Activated T-cell treated with anti-CD3 and anti-CD28 coated beads, Interleukin-2, amount 50 U/mL, for 72 hours (primary cell): ENCODE data around the gene ZNF787. TPM values are rescaled to one million over a fixed set of nuclear protein-coding genes. Genes with fewer than 3 reads are reported as not detected.
"Not testable (repeated sequence)": the region's sequence is repeated elsewhere in the genome, so short reads cannot be mapped to it uniquely, and the experiment has no call there.

Experiments used
- ATAC-seq, 2 donors: fragments of 150-1000 bp; cut with Tn5 transposase; replicated peaks in 1 of 2; 2 replicates each; pipeline ENCODE4 v1.10.0; 2021; ENCODE audit warnings: moderate library complexity in 2 of 2, mild to moderate bottlenecking in 1 of 2
- DNase-seq, 2 donors: peaks; one replicate each; pipeline ENCODE4 v3.0.0; 2021 to 2022; ENCODE audit warnings: mixed read lengths in 1 of 2
- H3K27ac Mint-ChIP-seq: one replicate; pipeline ENCODE4 v1.8.0; 2022; ENCODE audit warnings: mild to moderate bottlenecking, moderate library complexity, mixed read lengths
- H3K27me3 Mint-ChIP-seq: one replicate; pipeline ENCODE4 v1.8.0; 2022; ENCODE audit warnings: low read depth, mixed read lengths
- H3K36me3 Mint-ChIP-seq, 2 donors: one replicate each; pipeline ENCODE4 v1.8.0; 2022; ENCODE audit warnings: mixed read lengths in 2 of 2, mild to moderate bottlenecking in 1 of 2; ENCODE audit not compliant: insufficient read depth in 2 of 2
- H3K4me1 Mint-ChIP-seq: one replicate; pipeline ENCODE4 v1.8.0; 2022; ENCODE audit warnings: low read depth, mixed read lengths
- H3K4me3 Mint-ChIP-seq, 2 donors: one replicate each; pipeline ENCODE4 v1.8.0; 2022; ENCODE audit warnings: mild to moderate bottlenecking in 2 of 2, mixed read lengths in 2 of 2, moderate library complexity in 2 of 2
- H3K9me3 Mint-ChIP-seq, 2 donors: one replicate each; pipeline ENCODE4 v1.8.0; 2022; ENCODE audit warnings: mixed read lengths in 2 of 2
- total RNA-seq, 2 donors: library from RNA; stranded (reverse); gene quantifications; one replicate each; pipeline ENCODE4 v1.2.3, GENCODE V29; 2022

The ZNF787 gene
- total RNA-seq, 2 donors from 2014 or later: 38.3 to 45.9 TPM

DNA sequence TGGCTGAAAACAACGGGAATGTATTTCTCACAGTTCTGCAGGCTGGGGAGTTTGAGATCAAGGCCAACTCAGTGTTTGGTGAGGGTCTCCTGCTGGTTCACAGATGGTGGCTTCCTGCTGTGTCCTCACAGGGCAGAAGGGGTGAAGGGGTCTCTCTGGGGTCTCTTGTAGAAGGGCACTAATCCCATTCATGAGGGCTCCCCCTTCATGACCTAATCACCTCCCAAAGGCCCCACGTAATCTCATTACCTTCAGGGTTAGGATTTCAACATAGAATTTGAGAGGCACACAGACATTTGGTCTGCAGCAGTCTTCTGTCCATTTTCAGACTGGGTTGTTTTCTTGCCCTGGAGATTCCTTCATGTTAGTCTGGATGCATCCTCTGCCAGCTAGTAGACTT, 31.5 kb upstream of the ZNF787 start:
- ATAC-seq (no peak), DNase-seq (no peak)
- Mint-ChIP-seq H3K27me3 (no peaks in the 10 kb centered on the region), H3K36me3 (peaks cover 5 to 14% of the 10 kb centered on the region in 2 donors), H3K4me1 (peaks cover 14% of the 10 kb centered on the region), H3K9me3 (no peaks in the 10 kb centered on the region), H3K27ac (no peak overlapping the region), H3K4me3 (no peak overlapping the region)

DNA sequence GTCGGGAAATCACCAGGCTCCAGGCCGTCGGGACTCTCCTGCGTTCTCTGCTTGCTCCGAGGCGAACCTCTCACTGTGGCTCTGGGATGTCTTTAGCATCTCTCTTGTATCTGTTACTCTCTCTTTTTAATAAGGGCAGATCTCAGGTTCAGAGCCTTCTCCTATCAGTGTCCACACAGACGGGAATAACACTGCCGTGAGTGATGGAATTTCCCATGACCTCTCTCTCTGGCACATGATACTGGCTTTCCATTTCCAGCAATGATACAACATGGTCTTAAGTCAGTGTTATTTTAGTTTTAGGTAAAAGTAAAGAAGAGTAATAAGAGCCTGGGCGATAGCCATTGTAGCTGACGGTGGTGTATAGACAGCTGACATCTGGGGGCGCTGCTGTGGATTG, 29.3 kb upstream of the ZNF787 start:
- H3K9me3 Mint-ChIP-seq: no peaks in the 10 kb centered on the region
- peaks cover 5 to 14% of the 10 kb centered on the region in 2 donors for H3K36me3 Mint-ChIP-seq
- no peak for ATAC-seq
- H3K27me3 Mint-ChIP-seq: no peaks in the 10 kb centered on the region
- DNase-seq: no peak
- H3K4me1 Mint-ChIP-seq: peaks cover 14% of the 10 kb centered on the region
- no peak overlapping the region for H3K4me3 Mint-ChIP-seq
- H3K27ac Mint-ChIP-seq: no peak overlapping the region

GRCh38 chr19:56149656-56150038, 28.6 kb upstream of the ZNF787 start:
- H3K4me1 Mint-ChIP-seq: peaks cover 18% of the 10 kb centered on the region
- no peaks in the 10 kb centered on the region for H3K27me3 Mint-ChIP-seq
- peaks cover 5 to 14% of the 10 kb centered on the region in 2 donors for H3K36me3 Mint-ChIP-seq
- no peaks in the 10 kb centered on the region for H3K9me3 Mint-ChIP-seq
- no peak for ATAC-seq
- no peak for DNase-seq
- H3K4me3 Mint-ChIP-seq: no peak overlapping the region
- H3K27ac Mint-ChIP-seq: no peak overlapping the region

- not testable (repeated sequence) for H3K27ac Mint-ChIP-seq, ATAC-seq, H3K27me3 Mint-ChIP-seq, DNase-seq, H3K4me3 Mint-ChIP-seq, H3K9me3 Mint-ChIP-seq
- Mint-ChIP-seq H3K36me3 (peaks cover 5 to 14% of the 10 kb centered on the region in 2 donors), H3K4me1 (peaks cover 23% of the 10 kb centered on the region)
These were observed 28.0 kb upstream of the ZNF787 start for GRCh38 chr19:56148955-56149655.

DNA sequence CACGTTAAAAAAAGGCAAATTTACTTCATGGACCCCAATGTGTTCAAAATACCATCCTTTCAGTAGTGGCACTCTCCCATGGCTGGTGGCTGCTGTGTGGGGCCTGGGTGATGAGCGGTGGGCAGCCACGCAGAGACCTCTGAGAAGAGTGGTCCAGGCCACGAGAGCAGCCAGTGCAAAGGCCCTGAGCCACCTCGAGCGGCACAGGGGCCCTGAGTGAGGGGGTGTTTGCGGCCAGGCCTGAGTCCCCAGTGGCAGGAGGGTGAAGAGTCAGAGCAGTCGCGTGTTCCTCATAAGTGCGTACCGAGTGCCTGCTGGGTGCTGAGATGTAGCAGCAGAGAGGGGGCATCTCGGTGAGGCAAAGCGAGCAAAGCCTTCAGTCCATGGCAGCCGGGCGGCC, 27.0 kb upstream of the ZNF787 start:
- Mint-ChIP-seq H3K9me3 (no peaks in the 10 kb centered on the region), H3K4me1 (peaks cover 26% of the 10 kb centered on the region), H3K36me3 (peaks cover 3 to 16% of the 10 kb centered on the region in 2 donors), H3K27ac (no peak overlapping the region), H3K27me3 (no peaks in the 10 kb centered on the region), H3K4me3 (no peak overlapping the region)
- no peak for DNase-seq
- no peak for ATAC-seq

GRCh38 chr19:56147307-56147706, 26.2 kb upstream of the ZNF787 start:
- Mint-ChIP-seq H3K4me3 (no peak overlapping the region), H3K27ac (no peak overlapping the region), H3K4me1 (peaks cover 27% of the 10 kb centered on the region), H3K9me3 (no peaks in the 10 kb centered on the region), H3K27me3 (no peaks in the 10 kb centered on the region), H3K36me3 (peaks cover 3 to 16% of the 10 kb centered on the region in 2 donors)
- no peak for ATAC-seq
- DNase-seq: no peak

DNA sequence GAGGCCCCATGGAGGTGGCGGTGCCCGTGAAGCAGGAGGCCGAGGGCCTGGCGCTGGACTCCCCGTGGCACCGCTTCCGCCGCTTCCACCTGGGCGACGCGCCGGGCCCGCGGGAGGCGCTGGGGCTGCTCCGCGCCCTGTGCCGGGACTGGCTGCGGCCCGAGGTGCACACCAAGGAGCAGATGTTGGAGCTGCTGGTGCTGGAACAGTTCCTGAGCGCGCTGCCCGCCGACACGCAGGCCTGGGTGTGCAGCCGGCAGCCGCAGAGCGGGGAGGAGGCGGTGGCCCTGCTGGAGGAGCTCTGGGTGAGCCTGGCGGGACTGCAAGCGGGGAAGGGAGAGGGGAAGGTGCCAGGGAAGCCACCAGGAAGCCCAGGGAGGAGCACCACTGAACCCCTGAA, 25.8 kb upstream of the ZNF787 start:
- Mint-ChIP-seq H3K27me3 (no peaks in the 10 kb centered on the region), H3K36me3 (peaks cover 3 to 16% of the 10 kb centered on the region in 2 donors), H3K4me1 (peaks cover 31% of the 10 kb centered on the region), H3K4me3 (no peak overlapping the region), H3K27ac (no peak overlapping the region), H3K9me3 (no peaks in the 10 kb centered on the region)
- DNase-seq (no peak), ATAC-seq (no peak)

GRCh38 chr19:56145698-56146097, 24.6 kb upstream of the ZNF787 start:
- Mint-ChIP-seq H3K4me3 (no peak overlapping the region), H3K27ac (no peak overlapping the region), H3K27me3 (no peaks in the 10 kb centered on the region), H3K4me1 (peaks cover 33% of the 10 kb centered on the region), H3K36me3 (peaks cover 3 to 16% of the 10 kb centered on the region in 2 donors), H3K9me3 (no peaks in the 10 kb centered on the region)
- ATAC-seq (no peak), DNase-seq (no peak)

- H3K27me3 Mint-ChIP-seq: no peaks in the 10 kb centered on the region
- no peak overlapping the region for H3K4me3 Mint-ChIP-seq
- no peaks in the 10 kb centered on the region for H3K9me3 Mint-ChIP-seq
- H3K4me1 Mint-ChIP-seq: peaks cover 38% of the 10 kb centered on the region
- no peak for ATAC-seq
- DNase-seq: no peak
- no peak overlapping the region for H3K27ac Mint-ChIP-seq
- H3K36me3 Mint-ChIP-seq: peaks cover 3 to 10% of the 10 kb centered on the region in 2 donors
These were observed 23.7 kb upstream of the ZNF787 start for GRCh38 chr19:56144831-56145230.

DNA sequence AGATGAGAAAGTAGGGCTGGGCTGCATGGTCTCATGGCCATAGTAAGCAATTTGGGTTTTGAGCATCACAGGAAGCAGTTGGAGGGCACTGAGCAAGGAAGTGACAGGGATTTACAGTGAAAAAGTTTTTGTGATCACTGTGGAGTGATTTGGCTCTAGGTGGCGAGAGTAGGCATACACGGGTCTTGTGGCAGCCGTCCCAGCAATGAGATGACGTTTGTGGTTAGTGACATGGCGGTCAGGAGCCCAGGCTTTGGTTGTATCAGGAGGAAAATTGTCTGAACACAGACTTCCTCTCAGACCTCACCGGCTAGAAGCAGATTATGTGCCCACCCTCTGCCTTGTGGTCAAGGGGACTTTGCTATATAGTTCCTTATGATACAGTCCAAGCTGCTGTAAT, 23.3 kb upstream of the ZNF787 start:
- no peak for DNase-seq
- H3K36me3 Mint-ChIP-seq: peaks cover 2 to 8% of the 10 kb centered on the region in 2 donors
- no peak for ATAC-seq
- H3K9me3 Mint-ChIP-seq: no peaks in the 10 kb centered on the region
- peaks cover 43% of the 10 kb centered on the region for H3K4me1 Mint-ChIP-seq
- no peak overlapping the region for H3K27ac Mint-ChIP-seq
- H3K27me3 Mint-ChIP-seq: no peaks in the 10 kb centered on the region
- no peak overlapping the region for H3K4me3 Mint-ChIP-seq

GRCh38 chr19:56142897-56143434, 21.9 kb upstream of the ZNF787 start:
- Mint-ChIP-seq H3K4me1 (peaks cover 44% of the 10 kb centered on the region), H3K36me3 (peaks cover 0 to 4% of the 10 kb centered on the region in 2 donors), H3K27ac (no peak overlapping the region), H3K9me3 (no peaks in the 10 kb centered on the region), H3K4me3 (peak overlapping the region; percentile 88 to 94), H3K27me3 (no peaks in the 10 kb centered on the region)
- ATAC-seq: no peak
- DNase-seq: no peak

GRCh38 chr19:56142087-56142787, 21.1 kb upstream of the ZNF787 start:
- Mint-ChIP-seq H3K9me3 (no peaks in the 10 kb centered on the region), H3K36me3 (peaks cover 0 to 4% of the 10 kb centered on the region in 2 donors), H3K27ac (peak overlapping the region; percentile 60), H3K4me1 (peaks cover 44% of the 10 kb centered on the region), H3K4me3 (peak overlapping the region; percentile 88 to 94), H3K27me3 (no peaks in the 10 kb centered on the region)
- no peak for ATAC-seq
- no peak for DNase-seq

- no peaks in the 10 kb centered on the region for H3K27me3 Mint-ChIP-seq
- H3K36me3 Mint-ChIP-seq: peaks cover 0 to 3% of the 10 kb centered on the region in 2 donors
- peak; percentile 34 to 35 for DNase-seq
- peak overlapping the region; percentile 93 for H3K27ac Mint-ChIP-seq
- ATAC-seq: no peak
- H3K4me1 Mint-ChIP-seq: peaks cover 44% of the 10 kb centered on the region
- H3K9me3 Mint-ChIP-seq: no peaks in the 10 kb centered on the region
- peak overlapping the region; percentile 93 to 94 for H3K4me3 Mint-ChIP-seq
These were observed 20.4 kb upstream of the ZNF787 start for GRCh38 chr19:56141417-56141993.
